Dedifferentiated amniotic fluid mesenchymal stem cell (primary cell): ENCODE results near the gene DNAJC5.

ENCODE experiments used
- DNase-seq: peaks from one replicate; pipeline ENCODE4 v3.0.0-alpha.2; 2016; ENCODE audit errors: extremely low spot score

The DNAJC5 gene

DNA sequence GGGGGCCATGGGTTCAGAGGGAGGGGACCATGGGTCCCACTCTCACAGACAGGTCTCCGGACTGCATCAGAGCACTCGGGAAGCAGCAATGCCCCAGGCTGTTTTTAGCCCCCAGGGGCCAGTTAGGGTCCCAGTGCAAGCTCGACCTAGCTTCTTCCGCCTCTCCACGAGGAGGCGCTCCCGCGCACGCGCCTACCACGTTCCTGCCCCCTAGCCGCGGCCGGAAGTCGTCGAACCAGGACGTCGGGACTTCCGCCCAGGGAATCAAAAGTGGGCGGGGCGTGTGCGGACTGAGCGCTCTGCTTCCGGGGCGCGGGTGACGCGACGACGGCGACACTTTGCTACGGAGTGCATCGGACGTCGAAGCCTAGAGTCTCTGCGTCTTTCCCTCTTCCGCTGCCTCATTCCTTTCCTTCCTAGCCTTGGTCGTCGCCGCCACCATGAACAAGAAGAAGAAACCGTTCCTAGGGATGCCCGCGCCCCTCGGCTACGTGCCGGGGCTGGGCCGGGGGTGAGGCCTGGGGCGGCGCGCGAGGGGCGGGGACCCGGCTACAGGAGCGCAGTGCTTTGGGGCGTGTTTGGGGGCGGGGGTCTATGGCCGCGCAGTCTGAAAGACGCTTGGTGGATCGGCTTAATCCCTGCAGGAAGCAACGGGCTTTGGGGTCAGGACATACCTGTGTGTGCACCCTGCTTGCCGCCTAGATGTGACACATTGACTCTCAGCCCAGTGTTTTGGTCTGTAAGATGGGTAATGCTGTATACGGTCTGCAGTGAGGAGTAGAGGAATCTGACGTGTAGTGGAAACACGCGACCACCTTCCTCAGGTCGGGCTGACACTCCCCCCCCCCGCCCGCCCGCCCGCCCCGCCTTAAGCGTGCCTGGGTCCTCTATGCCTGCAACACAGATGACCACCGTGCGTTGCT, 86.1 kb downstream of the DNAJC5 start, which contains the start of gene PRPF6:
TSS of gene PRPF6 (plus strand) at position 327 of the 923 bp plus-strand sequence. CDS start at position 441, 114 bp downstream.
- DNase-seq = peak; percentile 94

GRCh38 chr20:63982937-63983336, 88.0 kb downstream of the DNAJC5 start:
- DNase-seq = no peak
